ENCODE measurements around the gene TPM2. TPM values are rescaled to one million over a fixed set of nuclear protein-coding genes. Genes with fewer than 3 reads are reported as not detected.

TPM2 gene
- polyA plus RNA-seq, 1 of the 3 experiments (the other 2 are of a cell fraction): 620 TPM

GRCh38 chr9:35691334-35691650, 1.6 kb upstream of the TPM2 start (continued):
- TF ChIP-seq REST (IDR thresholded peaks at IDR 0.05; ENCODE audit: low read depth, low read length) (no peak), MEF2A (IDR thresholded peaks at IDR 0.05; ENCODE audit: borderline replicate concordance, low read depth) (no peak), ZBTB33 (IDR thresholded peaks at IDR 0.05; ENCODE audit: borderline replicate concordance, low read depth) (no peak), IRF3 (IDR thresholded peaks at IDR 0.05; ENCODE audit: low read depth, low read length) (no peak), TCF12 (IDR thresholded peaks at IDR 0.05) (no peak)

- Histone ChIP-seq H3K4me1 (ENCODE audit: control insufficient read depth in 1 of 2, insufficient read depth in 2 of 2, low read depth in 1 of 2, low read length in 1 of 2) (peaks cover 19 to 34% of the 10 kb centered on the region in 2 experiments; a peak in 3 of 4 replicates), H3K4me2 (peak overlapping the region; percentile 91), H3K27ac (ENCODE audit: low read depth in 2 of 2, low read length in 1 of 2) (peak overlapping the region; percentile 93 to 96), H3K4me3 (ENCODE audit: low read depth in 2 of 2, low read length in 1 of 2) (peak overlapping the region; percentile 62 to 73), H3K9ac (peak overlapping the region; percentile 95), H3K36me3 (replicated peaks in 1 of 2; ENCODE audit: control insufficient read depth in 1 of 2, insufficient read depth in 2 of 2, low read length in 1 of 2) (peaks cover 6 to 7% of the 10 kb centered on the region in 2 experiments), H4K20me1 (ENCODE audit: insufficient read depth) (peaks cover 34% of the 10 kb centered on the region), H3K9me3 (no peaks in the 10 kb centered on the region), H3K27me3 (ENCODE audit: insufficient read depth) (no peaks in the 10 kb centered on the region), H3K79me2 (ENCODE audit: insufficient read depth) (peaks cover 44% of the 10 kb centered on the region), H3F3A (replicated peaks; ENCODE audit: insufficient read depth) (peaks cover 56% of the 10 kb centered on the region), H2AFZ (ENCODE audit: low read depth) (peak overlapping the region; percentile 84), H3K9me2 (no peaks in the 10 kb centered on the region)
- CTCF ChIA-PET: interaction anchor here (0.9 to 2.7 kb wide), 11 partner anchors 15 to 83 kb away, joined by 3 to 21 read pairs (median 4); partner anchors contain the start of genes ARHGEF39, CCDC107 and RMRP
- POLR2A ChIA-PET: interaction anchor here (0.6 to 1.7 kb wide), 8 partner anchors 11 to 271 kb away, joined by 3 to 10 read pairs (median 4); partner anchors contain the start of genes CA9, CCDC107, CREB3 and RMRP
- WGBS (ENCODE audit: low lambda C conversion rate): 2% methylated on average over 34 of the region's 61 CpGs
- DNase-seq: peak; percentile 90
- TF ChIP-seq TAF1 (IDR thresholded peaks at IDR 0.05; ENCODE audit: borderline replicate concordance, low read depth, low read length) (peak; percentile 9; the same call in 1 of the 2 replicates), MXI1 (IDR thresholded peaks at IDR 0.05; ENCODE audit: low read depth, low read length) (peak; percentile 23), MAX (IDR thresholded peaks at IDR 0.05; ENCODE audit: low read depth) (peak; percentile 51; the same call in 1 of the 2 replicates), FOXM1 (IDR thresholded peaks at IDR 0.05; ENCODE audit: low read depth) (no peak), USF1 (IDR thresholded peaks at IDR 0.05; ENCODE audit: borderline replicate concordance, low read depth) (no peak; the same call in 1 of the 2 replicates), MEF2A (IDR thresholded peaks at IDR 0.05; ENCODE audit: borderline replicate concordance, low read depth) (no peak), RAD21 (IDR thresholded peaks at IDR 0.05; ENCODE audit: low read length) (no peak), NRF1 (IDR thresholded peaks at IDR 0.05; ENCODE audit: low read depth, low read length) (no peak), ZBTB33 (IDR thresholded peaks at IDR 0.05; ENCODE audit: borderline replicate concordance, low read depth) (no peak), POLR2AphosphoS5 (IDR thresholded peaks at IDR 0.05; ENCODE audit: low read depth, low read length) (0 out of 2 replicates have a peak, but pooled peaks have one; percentile 33)
Observed at GRCh38 chr9:35690614-35691333, 1.0 kb upstream of the TPM2 start.

Measured in SK-N-SH (cell line).